Measurements from ENCODE around the gene TROAP.

- TF ChIP-seq TAF1 (IDR thresholded peaks at IDR 0.05; ENCODE audit: borderline replicate concordance, insufficient read depth, low read length) (no peak), FOXP2 (optimal IDR thresholded peaks at IDR 0.05; ENCODE audit: borderline replicate concordance, extremely low read depth, extremely low read length, insufficient read depth) (no peak), REST (IDR thresholded peaks at IDR 0.05; ENCODE audit: insufficient read depth in 1 of 2, low read depth in 2 of 2, low read length in 2 of 2) (no peak), POLR2AphosphoS5 (IDR thresholded peaks at IDR 0.05; ENCODE audit: low read depth, low read length) (no peak), SIN3A (IDR thresholded peaks at IDR 0.05; ENCODE audit: borderline replicate concordance, insufficient read depth, low read length) (no peak)
Measured at GRCh38 chr12:49341777-49342065, 18.7 kb downstream of the TROAP start.

Data from PFSK-1 (cell line).